ENCODE measurements around the gene TIMM22. TPM values are rescaled to one million over a fixed set of nuclear protein-coding genes. Genes with fewer than 3 reads are reported as not detected.
A peak's percentile ranks its signal among the peaks of the same experiment; 100 is the strongest.

TIMM22 gene
- total RNA-seq, 2 donors from 2014 or later, result 13.6 to 14.6 TPM

- peaks cover 53% of the 10 kb centered on the region for H3K36me3 ChIP-seq (ENCODE audit: control insufficient read depth, insufficient read depth, low read length)
- Mint-ChIP-seq H3K27me3 (ENCODE audit: insufficient read depth) (no peaks in the 10 kb centered on the region), H3K4me1 (no peaks in the 10 kb centered on the region), H3K27ac (peak overlapping the region; percentile 74), H3K9me3 (no peaks in the 10 kb centered on the region), H3K4me3 (no peak overlapping the region), H3K36me3 (ENCODE audit: low read depth) (peaks cover 37% of the 10 kb centered on the region)
- H3K9me3 ChIP-seq (ENCODE audit: control insufficient read depth, low read length), result no peaks in the 10 kb centered on the region
- TF ChIP-seq, protein P1, sequence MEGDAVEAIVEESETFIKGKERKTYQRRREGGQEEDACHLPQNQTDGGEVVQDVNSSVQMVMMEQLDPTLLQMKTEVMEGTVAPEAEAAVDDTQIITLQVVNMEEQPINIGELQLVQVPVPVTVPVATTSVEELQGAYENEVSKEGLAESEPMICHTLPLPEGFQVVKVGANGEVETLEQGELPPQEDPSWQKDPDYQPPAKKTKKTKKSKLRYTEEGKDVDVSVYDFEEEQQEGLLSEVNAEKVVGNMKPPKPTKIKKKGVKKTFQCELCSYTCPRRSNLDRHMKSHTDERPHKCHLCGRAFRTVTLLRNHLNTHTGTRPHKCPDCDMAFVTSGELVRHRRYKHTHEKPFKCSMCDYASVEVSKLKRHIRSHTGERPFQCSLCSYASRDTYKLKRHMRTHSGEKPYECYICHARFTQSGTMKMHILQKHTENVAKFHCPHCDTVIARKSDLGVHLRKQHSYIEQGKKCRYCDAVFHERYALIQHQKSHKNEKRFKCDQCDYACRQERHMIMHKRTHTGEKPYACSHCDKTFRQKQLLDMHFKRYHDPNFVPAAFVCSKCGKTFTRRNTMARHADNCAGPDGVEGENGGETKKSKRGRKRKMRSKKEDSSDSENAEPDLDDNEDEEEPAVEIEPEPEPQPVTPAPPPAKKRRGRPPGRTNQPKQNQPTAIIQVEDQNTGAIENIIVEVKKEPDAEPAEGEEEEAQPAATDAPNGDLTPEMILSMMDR (conservative IDR thresholded peaks at IDR 0.05), result no peak
- H3K4me3 ChIP-seq (ENCODE audit: low read length), result no peak overlapping the region
- peak overlapping the region; percentile 8 for H3K9ac ChIP-seq (ENCODE audit: extremely low read depth, low read length, poor library complexity, severe bottlenecking)
- H3K4me1 ChIP-seq (ENCODE audit: control insufficient read depth, insufficient read depth, low read length), result peaks cover 11% of the 10 kb centered on the region
- WGBS, 2 experiments (ENCODE audit: insufficient coverage in 1 of 2, insufficient read length in 1 of 2), result 52 to 81% methylated on average over 2 to 13 of the region's 13 CpGs
- H3K27me3 ChIP-seq (ENCODE audit: control insufficient read depth, insufficient read depth, low read length, poor library complexity, severe bottlenecking), result no peaks in the 10 kb centered on the region
- no peak overlapping the region for H3K27ac ChIP-seq (ENCODE audit: low read depth, low read length)
- no peak for DNase-seq
These were observed 7.9 kb downstream of the TIMM22 start for GRCh38 chr17:1004769-1005295.

GRCh38 chr17:1005361-1005946 lies 8.5 kb downstream of the TIMM22 start:
- Histone ChIP-seq H3K4me3 (ENCODE audit: low read length) (no peak overlapping the region), H3K36me3 (ENCODE audit: control insufficient read depth, insufficient read depth, low read length) (peaks cover 47% of the 10 kb centered on the region), H3K27ac (ENCODE audit: low read depth, low read length) (peak overlapping the region; percentile 44), H3K9ac (ENCODE audit: extremely low read depth, low read length, poor library complexity, severe bottlenecking) (peak overlapping the region; percentile 8), H3K9me3 (ENCODE audit: control insufficient read depth, low read length) (no peaks in the 10 kb centered on the region), H3K27me3 (ENCODE audit: control insufficient read depth, insufficient read depth, low read length, poor library complexity, severe bottlenecking) (no peaks in the 10 kb centered on the region), H3K4me1 (ENCODE audit: control insufficient read depth, insufficient read depth, low read length) (peaks cover 11% of the 10 kb centered on the region)
- Mint-ChIP-seq H3K4me1 (no peaks in the 10 kb centered on the region), H3K4me3 (no peak overlapping the region), H3K9me3 (no peaks in the 10 kb centered on the region), H3K27me3 (ENCODE audit: insufficient read depth) (no peaks in the 10 kb centered on the region), H3K36me3 (ENCODE audit: low read depth) (peaks cover 34% of the 10 kb centered on the region), H3K27ac (peak overlapping the region; percentile 74)
- WGBS, 2 experiments (ENCODE audit: insufficient coverage in 1 of 2, insufficient read length in 1 of 2), result 94 to 95% methylated on average over 20 to 23 of the region's 23 CpGs
- TF ChIP-seq, protein P1 (conservative IDR thresholded peaks at IDR 0.05), result no peak
- no peak for DNase-seq

DNA sequence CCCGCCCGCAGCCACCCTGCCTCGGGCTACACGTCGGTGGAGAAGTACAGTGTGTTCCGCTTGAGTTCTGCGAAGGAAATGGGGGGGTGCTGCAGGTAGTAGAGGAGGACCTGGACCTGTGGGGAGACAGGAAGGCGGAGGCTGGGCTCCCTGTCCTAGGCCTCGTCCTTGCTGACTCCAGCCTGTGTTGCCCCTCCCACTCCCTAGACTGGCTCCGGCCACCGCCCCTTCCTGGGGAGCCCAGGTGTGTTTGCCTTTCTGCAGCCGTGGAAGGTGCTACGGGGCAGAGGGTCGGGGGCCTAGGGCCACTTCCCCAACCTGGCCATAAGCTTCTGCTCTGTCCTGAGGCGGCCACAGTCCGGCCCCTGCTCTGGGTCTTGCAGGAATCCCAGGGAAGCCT lies 9.1 kb downstream of the TIMM22 start:
- H3K36me3 Mint-ChIP-seq (ENCODE audit: low read depth), result peaks cover 28% of the 10 kb centered on the region
- no peaks in the 10 kb centered on the region for H3K27me3 ChIP-seq (ENCODE audit: control insufficient read depth, insufficient read depth, low read length, poor library complexity, severe bottlenecking)
- H3K27ac Mint-ChIP-seq, result peak overlapping the region; percentile 74
- no peak overlapping the region for H3K4me3 Mint-ChIP-seq
- TF ChIP-seq, protein P1 (conservative IDR thresholded peaks at IDR 0.05), result no peak
- peaks cover 41% of the 10 kb centered on the region for H3K36me3 ChIP-seq (ENCODE audit: control insufficient read depth, insufficient read depth, low read length)
- no peak overlapping the region for H3K9ac ChIP-seq (ENCODE audit: extremely low read depth, low read length, poor library complexity, severe bottlenecking)
- H3K9me3 Mint-ChIP-seq, result no peaks in the 10 kb centered on the region
- no peak overlapping the region for H3K4me3 ChIP-seq (ENCODE audit: low read length)
- no peaks in the 10 kb centered on the region for H3K4me1 Mint-ChIP-seq
- H3K9me3 ChIP-seq (ENCODE audit: control insufficient read depth, low read length), result no peaks in the 10 kb centered on the region
- no peak for DNase-seq
- no peak overlapping the region for H3K27ac ChIP-seq (ENCODE audit: low read depth, low read length)
- 91 to 94% methylated on average over 9 to 16 of the region's 16 CpGs for WGBS, 2 experiments (ENCODE audit: insufficient coverage in 1 of 2, insufficient read length in 1 of 2)
- peaks cover 11% of the 10 kb centered on the region for H3K4me1 ChIP-seq (ENCODE audit: control insufficient read depth, insufficient read depth, low read length)
- H3K27me3 Mint-ChIP-seq (ENCODE audit: insufficient read depth), result no peaks in the 10 kb centered on the region

Data from endodermal cell (in vitro differentiated cells).